GM23338 (cell line): ENCODE results near the gene KDM4E. TPM values are rescaled to one million over a fixed set of nuclear protein-coding genes. Genes with fewer than 3 reads are reported as not detected.

Experiments
- ATAC-seq: fragments of 200-7000 bp; cut with Tn5 transposase; 3 replicates; pipeline ENCODE4 v1.9.1; 2020
- DNase-seq: peaks from one replicate; pipeline ENCODE4 v3.0.0-alpha.2; 2015; ENCODE audit warnings: low spot score
- H2AFZ ChIP-seq: fragments of 200-600 bp; sonication (generic); 2 replicates; pipeline ENCODE4 v1.8.0; 2016; ENCODE audit warnings: antibody characterized with exemption, mild to moderate bottlenecking, moderate library complexity
- H3F3A ChIP-seq: fragments of 200-600 bp; sonication (generic); replicated peaks from 2 replicates; pipeline ENCODE4 v1.8.0; 2017; ENCODE audit warnings: antibody characterized with exemption, mixed run types, low read depth
- H3K27ac ChIP-seq: fragments of 200-600 bp; sonication (generic); 2 replicates; pipeline ENCODE4 v1.6.1; 2016; ENCODE audit warnings: low read depth
- H3K27me3 ChIP-seq: fragments of 200-600 bp; sonication (generic); 2 replicates; pipeline ENCODE4 v1.8.0; 2016; ENCODE audit warnings: mild to moderate bottlenecking, mixed run types, moderate library complexity; ENCODE audit not compliant: insufficient read depth
- H3K36me3 ChIP-seq: fragments of 200-600 bp; sonication (generic); 2 replicates; pipeline ENCODE4 v1.8.0; 2016; ENCODE audit warnings: mild to moderate bottlenecking; ENCODE audit not compliant: insufficient read depth
- H3K4me1 ChIP-seq: fragments of 200-600 bp; sonication (generic); 2 replicates; pipeline ENCODE4 v1.8.0; 2016; ENCODE audit warnings: mild to moderate bottlenecking, moderate library complexity; ENCODE audit not compliant: insufficient read depth
- H3K4me2 ChIP-seq: fragments of 200-600 bp; sonication (generic); 2 replicates; pipeline ENCODE4 v1.7.1; 2017; ENCODE audit warnings: mixed run types
- H3K4me3 ChIP-seq: fragments of 200-600 bp; sonication (generic); 2 replicates; pipeline ENCODE4 v1.6.1; 2016; ENCODE audit warnings: mixed run types
- H3K79me2 ChIP-seq: fragments of 200-600 bp; sonication (generic); replicated peaks from 2 replicates; pipeline ENCODE4 v1.8.0; 2017; ENCODE audit warnings: mild to moderate bottlenecking; ENCODE audit not compliant: insufficient read depth
- H3K9me2 ChIP-seq: fragments of 200-600 bp; sonication (generic); 2 replicates; pipeline ENCODE4 v1.8.0; 2017; ENCODE audit not compliant: insufficient read depth
- H4K20me1 ChIP-seq: fragments of 200-600 bp; sonication (generic); replicated peaks from 2 replicates; pipeline ENCODE4 v1.8.0; 2017; ENCODE audit warnings: mild to moderate bottlenecking; ENCODE audit not compliant: insufficient read depth
- H3K27ac Mint-ChIP-seq: 2 replicates; pipeline ENCODE4 v1.8.0; 2020; ENCODE audit warnings: inconsistent platforms, mild to moderate bottlenecking, moderate library complexity, mixed read lengths
- H3K27me3 Mint-ChIP-seq: 3 replicates; pipeline ENCODE4 v1.8.0; 2022; ENCODE audit warnings: low read depth, mild to moderate bottlenecking, moderate library complexity, mixed read lengths, inconsistent platforms; ENCODE audit not compliant: insufficient read depth, poor library complexity
- H3K36me3 Mint-ChIP-seq: 3 replicates; pipeline ENCODE4 v1.8.0; 2021; ENCODE audit warnings: low read depth, mild to moderate bottlenecking, inconsistent platforms, moderate library complexity, mixed read lengths
- H3K4me1 Mint-ChIP-seq: 3 replicates; pipeline ENCODE4 v1.8.0; 2020; ENCODE audit warnings: mild to moderate bottlenecking, inconsistent platforms, mixed read lengths
- H3K4me3 Mint-ChIP-seq: 3 replicates; pipeline ENCODE4 v1.8.0; 2021; ENCODE audit warnings: moderate library complexity, mild to moderate bottlenecking, inconsistent platforms, mixed read lengths
- H3K9me3 Mint-ChIP-seq: 3 replicates; pipeline ENCODE4 v1.8.0; 2020; ENCODE audit warnings: moderate library complexity, mild to moderate bottlenecking, inconsistent platforms, mixed read lengths
- CREB1 ChIP-seq: fragments of 250-450 bp; sonication (Bioruptor Pico); IDR thresholded peaks from 2 replicates; pipeline ENCODE4 v1.5.0; 2020; ENCODE audit warnings: low read depth, mild to moderate bottlenecking, moderate library complexity
- EZH2 ChIP-seq: fragments of 200-600 bp; sonication (generic); IDR thresholded peaks from one replicate; pipeline ENCODE4 v1.8.0; 2017; ENCODE audit warnings: antibody characterized with exemption, mild to moderate bottlenecking, low read depth; ENCODE audit not compliant: unreplicated experiment
- EZH2phosphoT487 ChIP-seq: fragments of 200-600 bp; sonication (generic); IDR thresholded peaks from one replicate; pipeline ENCODE4 v1.8.1; 2018; ENCODE audit warnings: antibody characterized with exemption; ENCODE audit not compliant: unreplicated experiment
- JUNB ChIP-seq: IDR thresholded peaks from one replicate; pipeline ENCODE4 v1.6.1; 2016; ENCODE audit warnings: antibody characterized with exemption; ENCODE audit not compliant: unreplicated experiment
- NANOG ChIP-seq: IDR thresholded peaks from 2 replicates; pipeline ENCODE4 v1.6.1; 2016; ENCODE audit warnings: antibody characterized with exemption, borderline replicate concordance
- POLR2AphosphoS5 ChIP-seq: IDR thresholded peaks from 2 replicates; pipeline ENCODE4 v1.6.1; 2016; ENCODE audit warnings: antibody characterized with exemption, low read depth
- STAT1 ChIP-seq: IDR thresholded peaks from one replicate; pipeline ENCODE4 v1.6.1; 2016; ENCODE audit warnings: antibody characterized with exemption; ENCODE audit not compliant: unreplicated experiment
- ZNF114 ChIP-seq: fragments of 250-450 bp; sonication (Bioruptor Pico); IDR thresholded peaks from 2 replicates; pipeline ENCODE4 v1.5.0; 2020; ENCODE audit warnings: mild to moderate bottlenecking, moderate library complexity
- ZNF331 ChIP-seq: fragments of 250-450 bp; sonication (Bioruptor Pico); IDR thresholded peaks from 2 replicates; pipeline ENCODE4 v1.5.0; 2020; ENCODE audit warnings: low read depth, mild to moderate bottlenecking, moderate library complexity
- ZNF462 ChIP-seq: fragments of 250-450 bp; sonication (Bioruptor Pico); IDR thresholded peaks from 2 replicates; pipeline ENCODE4 v1.5.0; 2020; ENCODE audit warnings: mild to moderate bottlenecking, moderate library complexity
- polyA plus RNA-seq: library from polyadenylated mRNA; unstranded; fragments of >200 nt; fragmentation: Nextera tagmentation; extraction: Ambion mirVana; gene quantifications from 2 replicates; pipeline ENCODE4 v1.2.1, GENCODE V29; 2016
- total RNA-seq: library from RNA; depleted of rRNA; stranded (reverse); fragments of >200 nt; shearing (Covaris generic); gene quantifications from 2 replicates; pipeline ENCODE4 v1.2.3, GENCODE V29; 2014
- TF ChIP-seq, protein P1 (sequence below): IDR thresholded peaks from one replicate; pipeline ENCODE4 v1.6.1; 2018; ENCODE audit warnings: antibody characterized with exemption; ENCODE audit not compliant: unreplicated experiment
- TF ChIP-seq, protein P2 (sequence below): IDR thresholded peaks from 2 replicates; pipeline ENCODE4 v1.6.1; 2016; ENCODE audit warnings: antibody characterized with exemption
- TF ChIP-seq, protein P3 (sequence below), 2 experiments: fragments of 200-600 bp in 1 of 2; sonication (generic) in 1 of 2; conservative IDR thresholded peaks; 2 replicates each; pipeline versions ENCODE4 v1.5.1 to v1.6.1; 2016 to 2017; ENCODE audit warnings: antibody characterized with exemption in 2 of 2, low read depth in 2 of 2, mild to moderate bottlenecking in 2 of 2, moderate library complexity in 1 of 2

Gene KDM4E
- total and polyA plus RNA-seq, 2 experiments from 2014 or later, result not detected

GRCh38 chr11:95058621-95059020 is 33.6 kb downstream of the KDM4E start:
- no peaks in the 10 kb centered on the region; the same call in 1 of the 2 replicates for H3K9me2 ChIP-seq
- no peak overlapping the region for H3K4me2 ChIP-seq
- H3K27me3 ChIP-seq, result 0 out of 2 replicates have a peak, but pooled peaks cover 3% of the 10 kb centered on the region
- H3K4me1 ChIP-seq, result no peaks in the 10 kb centered on the region
- H2AFZ ChIP-seq, result no peak overlapping the region
- H3K27me3 Mint-ChIP-seq, result no peaks in the 10 kb centered on the region
- no peaks in the 10 kb centered on the region for H3K36me3 Mint-ChIP-seq
- H3K9me3 Mint-ChIP-seq, result no peaks in the 10 kb centered on the region
- no peaks in the 10 kb centered on the region for H3K4me1 Mint-ChIP-seq
- TF ChIP-seq CREB1 (no peak), ZNF331 (CRISPR knock-in tag) (no peak), EZH2phosphoT487 (no peak), STAT1 (no peak), ZNF462 (no peak), ZNF114 (CRISPR knock-in tag) (no peak), NANOG (no peak), JUNB (no peak), POLR2AphosphoS5 (no peak), EZH2 (no peak)
- TF ChIP-seq, protein P1, sequence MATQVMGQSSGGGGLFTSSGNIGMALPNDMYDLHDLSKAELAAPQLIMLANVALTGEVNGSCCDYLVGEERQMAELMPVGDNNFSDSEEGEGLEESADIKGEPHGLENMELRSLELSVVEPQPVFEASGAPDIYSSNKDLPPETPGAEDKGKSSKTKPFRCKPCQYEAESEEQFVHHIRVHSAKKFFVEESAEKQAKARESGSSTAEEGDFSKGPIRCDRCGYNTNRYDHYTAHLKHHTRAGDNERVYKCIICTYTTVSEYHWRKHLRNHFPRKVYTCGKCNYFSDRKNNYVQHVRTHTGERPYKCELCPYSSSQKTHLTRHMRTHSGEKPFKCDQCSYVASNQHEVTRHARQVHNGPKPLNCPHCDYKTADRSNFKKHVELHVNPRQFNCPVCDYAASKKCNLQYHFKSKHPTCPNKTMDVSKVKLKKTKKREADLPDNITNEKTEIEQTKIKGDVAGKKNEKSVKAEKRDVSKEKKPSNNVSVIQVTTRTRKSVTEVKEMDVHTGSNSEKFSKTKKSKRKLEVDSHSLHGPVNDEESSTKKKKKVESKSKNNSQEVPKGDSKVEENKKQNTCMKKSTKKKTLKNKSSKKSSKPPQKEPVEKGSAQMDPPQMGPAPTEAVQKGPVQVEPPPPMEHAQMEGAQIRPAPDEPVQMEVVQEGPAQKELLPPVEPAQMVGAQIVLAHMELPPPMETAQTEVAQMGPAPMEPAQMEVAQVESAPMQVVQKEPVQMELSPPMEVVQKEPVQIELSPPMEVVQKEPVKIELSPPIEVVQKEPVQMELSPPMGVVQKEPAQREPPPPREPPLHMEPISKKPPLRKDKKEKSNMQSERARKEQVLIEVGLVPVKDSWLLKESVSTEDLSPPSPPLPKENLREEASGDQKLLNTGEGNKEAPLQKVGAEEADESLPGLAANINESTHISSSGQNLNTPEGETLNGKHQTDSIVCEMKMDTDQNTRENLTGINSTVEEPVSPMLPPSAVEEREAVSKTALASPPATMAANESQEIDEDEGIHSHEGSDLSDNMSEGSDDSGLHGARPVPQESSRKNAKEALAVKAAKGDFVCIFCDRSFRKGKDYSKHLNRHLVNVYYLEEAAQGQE, result no peak
- TF ChIP-seq, protein P2, sequence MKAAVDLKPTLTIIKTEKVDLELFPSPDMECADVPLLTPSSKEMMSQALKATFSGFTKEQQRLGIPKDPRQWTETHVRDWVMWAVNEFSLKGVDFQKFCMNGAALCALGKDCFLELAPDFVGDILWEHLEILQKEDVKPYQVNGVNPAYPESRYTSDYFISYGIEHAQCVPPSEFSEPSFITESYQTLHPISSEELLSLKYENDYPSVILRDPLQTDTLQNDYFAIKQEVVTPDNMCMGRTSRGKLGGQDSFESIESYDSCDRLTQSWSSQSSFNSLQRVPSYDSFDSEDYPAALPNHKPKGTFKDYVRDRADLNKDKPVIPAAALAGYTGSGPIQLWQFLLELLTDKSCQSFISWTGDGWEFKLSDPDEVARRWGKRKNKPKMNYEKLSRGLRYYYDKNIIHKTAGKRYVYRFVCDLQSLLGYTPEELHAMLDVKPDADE, result no peak
- TF ChIP-seq, protein P3, sequence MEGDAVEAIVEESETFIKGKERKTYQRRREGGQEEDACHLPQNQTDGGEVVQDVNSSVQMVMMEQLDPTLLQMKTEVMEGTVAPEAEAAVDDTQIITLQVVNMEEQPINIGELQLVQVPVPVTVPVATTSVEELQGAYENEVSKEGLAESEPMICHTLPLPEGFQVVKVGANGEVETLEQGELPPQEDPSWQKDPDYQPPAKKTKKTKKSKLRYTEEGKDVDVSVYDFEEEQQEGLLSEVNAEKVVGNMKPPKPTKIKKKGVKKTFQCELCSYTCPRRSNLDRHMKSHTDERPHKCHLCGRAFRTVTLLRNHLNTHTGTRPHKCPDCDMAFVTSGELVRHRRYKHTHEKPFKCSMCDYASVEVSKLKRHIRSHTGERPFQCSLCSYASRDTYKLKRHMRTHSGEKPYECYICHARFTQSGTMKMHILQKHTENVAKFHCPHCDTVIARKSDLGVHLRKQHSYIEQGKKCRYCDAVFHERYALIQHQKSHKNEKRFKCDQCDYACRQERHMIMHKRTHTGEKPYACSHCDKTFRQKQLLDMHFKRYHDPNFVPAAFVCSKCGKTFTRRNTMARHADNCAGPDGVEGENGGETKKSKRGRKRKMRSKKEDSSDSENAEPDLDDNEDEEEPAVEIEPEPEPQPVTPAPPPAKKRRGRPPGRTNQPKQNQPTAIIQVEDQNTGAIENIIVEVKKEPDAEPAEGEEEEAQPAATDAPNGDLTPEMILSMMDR (conservative IDR thresholded peaks at IDR 0.05; ENCODE audit: low read depth in 2 of 2), result no peak
- no peaks in the 10 kb centered on the region for H3K79me2 ChIP-seq
- no peaks in the 10 kb centered on the region for H3F3A ChIP-seq
- no peaks in the 10 kb centered on the region for H3K36me3 ChIP-seq
- H3K27ac ChIP-seq, result no peak overlapping the region
- no peak overlapping the region for H3K4me3 ChIP-seq
- no peak for ATAC-seq
- no peaks in the 10 kb centered on the region for H4K20me1 ChIP-seq
- H3K27ac Mint-ChIP-seq, result no peak overlapping the region
- no peak for DNase-seq
- H3K4me3 Mint-ChIP-seq, result no peak overlapping the region
